DND-41 (cell line): ENCODE data around the gene JAKMIP1.

ENCODE experiments used
- EZH2 ChIP-seq: IDR thresholded peaks from 3 replicates; pipeline ENCODE4 v1.6.1; 2012; ENCODE audit warnings: borderline replicate concordance, low read depth, mild to moderate bottlenecking, moderate library complexity, low read length, inconsistent platforms; ENCODE audit not compliant: severe bottlenecking
- TF ChIP-seq, protein P1 (sequence below): IDR thresholded peaks from 2 replicates; pipeline ENCODE4 v1.5.1; 2012; ENCODE audit warnings: borderline replicate concordance, low read length, moderate library complexity, mild to moderate bottlenecking; ENCODE audit not compliant: poor library complexity, severe bottlenecking; ENCODE audit errors: extremely low read depth

DNA sequence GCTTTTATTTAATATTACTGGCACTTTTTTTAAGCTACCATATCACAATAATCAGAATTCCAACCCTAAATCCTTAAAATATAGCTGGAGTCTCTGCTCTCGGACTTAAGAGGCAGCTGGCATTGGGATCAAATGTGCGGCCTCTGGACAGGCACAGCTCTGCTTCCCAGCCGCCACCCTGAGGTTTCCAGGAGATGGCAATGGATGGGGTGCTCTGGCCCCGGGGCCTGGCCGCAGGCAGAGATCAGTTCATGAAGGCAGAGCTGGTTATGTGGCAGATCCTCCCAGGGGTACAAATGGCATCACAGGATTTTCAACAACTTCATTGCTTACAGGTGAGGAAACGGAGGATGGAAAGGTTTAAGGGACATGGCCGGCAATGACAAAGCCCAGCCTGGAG is 57.8 kb downstream of the JAKMIP1 start:
- TF ChIP-seq, protein P1, sequence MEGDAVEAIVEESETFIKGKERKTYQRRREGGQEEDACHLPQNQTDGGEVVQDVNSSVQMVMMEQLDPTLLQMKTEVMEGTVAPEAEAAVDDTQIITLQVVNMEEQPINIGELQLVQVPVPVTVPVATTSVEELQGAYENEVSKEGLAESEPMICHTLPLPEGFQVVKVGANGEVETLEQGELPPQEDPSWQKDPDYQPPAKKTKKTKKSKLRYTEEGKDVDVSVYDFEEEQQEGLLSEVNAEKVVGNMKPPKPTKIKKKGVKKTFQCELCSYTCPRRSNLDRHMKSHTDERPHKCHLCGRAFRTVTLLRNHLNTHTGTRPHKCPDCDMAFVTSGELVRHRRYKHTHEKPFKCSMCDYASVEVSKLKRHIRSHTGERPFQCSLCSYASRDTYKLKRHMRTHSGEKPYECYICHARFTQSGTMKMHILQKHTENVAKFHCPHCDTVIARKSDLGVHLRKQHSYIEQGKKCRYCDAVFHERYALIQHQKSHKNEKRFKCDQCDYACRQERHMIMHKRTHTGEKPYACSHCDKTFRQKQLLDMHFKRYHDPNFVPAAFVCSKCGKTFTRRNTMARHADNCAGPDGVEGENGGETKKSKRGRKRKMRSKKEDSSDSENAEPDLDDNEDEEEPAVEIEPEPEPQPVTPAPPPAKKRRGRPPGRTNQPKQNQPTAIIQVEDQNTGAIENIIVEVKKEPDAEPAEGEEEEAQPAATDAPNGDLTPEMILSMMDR: no peak
- TF ChIP-seq EZH2: no peak
